NCI-H2107 treated with DMSO at 0.1 percent for 48 hours (cell line): Measurements from ENCODE around the gene DISC1.

Experiments used
- DNase-seq: peaks from one replicate; lab custom pipeline; 2025; ENCODE audit not compliant: unreplicated experiment; lab: John Stamatoyannopoulos, UW

Gene DISC1

GRCh38 chr1:231806623-231807495, 180.3 kb downstream of the DISC1 start:
- DNase-seq = peak; percentile 48

- DNase-seq = no peak
Observed at GRCh38 chr1:231807541-231807940, 181.0 kb downstream of the DISC1 start.

GRCh38 chr1:231808116-231808515, 181.5 kb downstream of the DISC1 start:
- no peak for DNase-seq

GRCh38 chr1:231808990-231809389, 182.4 kb downstream of the DISC1 start:
- no peak for DNase-seq

GRCh38 chr1:231810415-231810814, 183.8 kb downstream of the DISC1 start:
- no peak for DNase-seq

GRCh38 chr1:231814021-231814420, 187.4 kb downstream of the DISC1 start:
- no peak for DNase-seq

GRCh38 chr1:231814521-231814920, 187.9 kb downstream of the DISC1 start:
- DNase-seq = no peak

GRCh38 chr1:231817801-231818200, 191.2 kb downstream of the DISC1 start:
- DNase-seq = no peak

- no peak for DNase-seq
Observed at GRCh38 chr1:231818337-231818736, 191.7 kb downstream of the DISC1 start.

GRCh38 chr1:231821281-231821680, 194.7 kb downstream of the DISC1 start:
- no peak for DNase-seq

GRCh38 chr1:231822041-231822440, 195.5 kb downstream of the DISC1 start:
- DNase-seq = no peak

GRCh38 chr1:231826566-231826965, 200.0 kb downstream of the DISC1 start:
- DNase-seq = no peak

GRCh38 chr1:231827337-231828105, 200.9 kb downstream of the DISC1 start:
- DNase-seq = no peak

GRCh38 chr1:231828182-231828920, 201.8 kb downstream of the DISC1 start:
- DNase-seq = no peak

GRCh38 chr1:231829332-231829731, 202.7 kb downstream of the DISC1 start:
- DNase-seq = no peak

- DNase-seq = no peak
Observed at GRCh38 chr1:231836227-231836893, 209.8 kb downstream of the DISC1 start.

- no peak for DNase-seq
Observed at GRCh38 chr1:231838521-231838920, 211.9 kb downstream of the DISC1 start.

GRCh38 chr1:231839999-231840398, 213.4 kb downstream of the DISC1 start:
- DNase-seq = no peak

- DNase-seq = no peak
Observed at GRCh38 chr1:231841616-231842344, 215.2 kb downstream of the DISC1 start.

GRCh38 chr1:231842441-231842840, 215.9 kb downstream of the DISC1 start:
- DNase-seq = no peak
